Central memory CD8-positive, alpha-beta T cell (primary cell): ENCODE measurements around the gene NTF4.
"Not testable (repeated sequence)": the region's sequence is repeated elsewhere in the genome, so short reads cannot be mapped to it uniquely, and the experiment has no call there.

Source experiments
- ATAC-seq: fragments of 150-1000 bp; cut with Tn5 transposase; replicated peaks from 2 replicates; pipeline ENCODE4 v1.10.0; 2022; ENCODE audit warnings: mild to moderate bottlenecking, moderate FRiP score, moderate number of reproducible peaks; ENCODE audit not compliant: poor library complexity, severe bottlenecking; ENCODE audit errors: extremely low read depth
- DNase-seq, 2 donors: peaks; one replicate each; pipeline ENCODE4 v3.0.0; 2021; ENCODE audit warnings: low spot score in 2 of 2
- H3K27ac Mint-ChIP-seq: one replicate; pipeline ENCODE4 v1.8.0; 2022; ENCODE audit warnings: low read depth, mild to moderate bottlenecking, moderate library complexity, mixed read lengths
- H3K27me3 Mint-ChIP-seq: one replicate; pipeline ENCODE4 v1.8.0; 2022; ENCODE audit warnings: mixed read lengths
- H3K36me3 Mint-ChIP-seq: one replicate; pipeline ENCODE4 v1.8.0; 2022; ENCODE audit warnings: mild to moderate bottlenecking, moderate library complexity, mixed read lengths; ENCODE audit not compliant: insufficient read depth
- H3K4me1 Mint-ChIP-seq: one replicate; pipeline ENCODE4 v1.8.0; 2022; ENCODE audit warnings: mixed read lengths
- H3K4me3 Mint-ChIP-seq: one replicate; pipeline ENCODE4 v1.8.0; 2022; ENCODE audit warnings: mild to moderate bottlenecking, moderate library complexity, mixed read lengths
- H3K9me3 Mint-ChIP-seq: one replicate; pipeline ENCODE4 v1.8.0; 2022; ENCODE audit warnings: mixed read lengths

NTF4 gene

GRCh38 chr19:49081273-49081672 lies 16.7 kb upstream of the NTF4 start:
- no peak overlapping the region for H3K27ac Mint-ChIP-seq
- peaks cover 15% of the 10 kb centered on the region for H3K36me3 Mint-ChIP-seq

GRCh38 chr19:49080392-49080791 lies 15.8 kb upstream of the NTF4 start:
- Mint-ChIP-seq H3K4me1 (peaks cover 7% of the 10 kb centered on the region), H3K9me3 (no peaks in the 10 kb centered on the region), H3K27me3 (peaks cover 12% of the 10 kb centered on the region), H3K36me3 (peaks cover 8% of the 10 kb centered on the region), H3K27ac (no peak overlapping the region), H3K4me3 (no peak overlapping the region)
- DNase-seq = no peak
- ATAC-seq = no peak

More at GRCh38 chr19:49081273-49081672, 16.7 kb upstream of the NTF4 start:
- no peak for DNase-seq
- no peak for ATAC-seq
- no peaks in the 10 kb centered on the region for H3K9me3 Mint-ChIP-seq
- H3K4me3 Mint-ChIP-seq = no peak overlapping the region
- H3K27me3 Mint-ChIP-seq = peaks cover 3% of the 10 kb centered on the region
- H3K4me1 Mint-ChIP-seq = peaks cover 9% of the 10 kb centered on the region

GRCh38 chr19:49074869-49075268 lies 10.3 kb upstream of the NTF4 start:
- not testable (repeated sequence) for H3K36me3 Mint-ChIP-seq, DNase-seq

GRCh38 chr19:49073514-49074378 lies 9.1 kb upstream of the NTF4 start:
- H3K27ac Mint-ChIP-seq = no peak overlapping the region
- peaks cover 67% of the 10 kb centered on the region for H3K27me3 Mint-ChIP-seq
- peaks cover 4% of the 10 kb centered on the region for H3K36me3 Mint-ChIP-seq
- ATAC-seq (no peak), DNase-seq (no peak)
- peak overlapping the region; percentile 51 for H3K4me3 Mint-ChIP-seq
- peaks cover 17% of the 10 kb centered on the region for H3K4me1 Mint-ChIP-seq
- no peaks in the 10 kb centered on the region for H3K9me3 Mint-ChIP-seq

More at GRCh38 chr19:49074869-49075268, 10.3 kb upstream of the NTF4 start:
- H3K27me3 Mint-ChIP-seq = peaks cover 56% of the 10 kb centered on the region
- not testable (repeated sequence) for H3K4me3 Mint-ChIP-seq, H3K27ac Mint-ChIP-seq, H3K9me3 Mint-ChIP-seq, ATAC-seq
- peaks cover 17% of the 10 kb centered on the region for H3K4me1 Mint-ChIP-seq

- Mint-ChIP-seq H3K4me1 (peaks cover 17% of the 10 kb centered on the region), H3K9me3 (no peaks in the 10 kb centered on the region), H3K27ac (no peak overlapping the region), H3K36me3 (peaks cover 4% of the 10 kb centered on the region), H3K4me3 (no peak overlapping the region), H3K27me3 (peaks cover 79% of the 10 kb centered on the region)
- ATAC-seq (no peak), DNase-seq (no peak)
These were observed 7.4 kb upstream of the NTF4 start for GRCh38 chr19:49071860-49072547.

GRCh38 chr19:49070416-49070815 lies 5.8 kb upstream of the NTF4 start:
- H3K4me3 Mint-ChIP-seq = no peak overlapping the region
- ATAC-seq = no peak
- H3K27me3 Mint-ChIP-seq = peaks cover 83% of the 10 kb centered on the region
- H3K27ac Mint-ChIP-seq = no peak overlapping the region
- no peaks in the 10 kb centered on the region for H3K9me3 Mint-ChIP-seq
- H3K36me3 Mint-ChIP-seq = peaks cover 2% of the 10 kb centered on the region
- peaks cover 16% of the 10 kb centered on the region for H3K4me1 Mint-ChIP-seq
- no peak for DNase-seq

- H3K27ac Mint-ChIP-seq = no peak overlapping the region
- no peaks in the 10 kb centered on the region for H3K9me3 Mint-ChIP-seq
These were observed 4.4 kb upstream of the NTF4 start for GRCh38 chr19:49069026-49069425.

GRCh38 chr19:49067554-49067953 lies 2.9 kb upstream of the NTF4 start:
- peaks cover under 1% of the 10 kb centered on the region for H3K4me1 Mint-ChIP-seq
- H3K27ac Mint-ChIP-seq = no peak overlapping the region
- DNase-seq = no peak
- H3K27me3 Mint-ChIP-seq = peaks cover 60% of the 10 kb centered on the region
- ATAC-seq = no peak
- no peaks in the 10 kb centered on the region for H3K9me3 Mint-ChIP-seq
- no peak overlapping the region for H3K4me3 Mint-ChIP-seq
- no peaks in the 10 kb centered on the region for H3K36me3 Mint-ChIP-seq

More at GRCh38 chr19:49069026-49069425, 4.4 kb upstream of the NTF4 start:
- H3K27me3 Mint-ChIP-seq = peaks cover 75% of the 10 kb centered on the region
- no peak for DNase-seq
- H3K4me1 Mint-ChIP-seq = peaks cover 12% of the 10 kb centered on the region
- ATAC-seq = no peak
- H3K4me3 Mint-ChIP-seq = no peak overlapping the region
- H3K36me3 Mint-ChIP-seq = peaks cover 2% of the 10 kb centered on the region

- H3K27ac Mint-ChIP-seq = no peak overlapping the region
- no peaks in the 10 kb centered on the region for H3K9me3 Mint-ChIP-seq
- ATAC-seq = no peak
- H3K27me3 Mint-ChIP-seq = peaks cover 64% of the 10 kb centered on the region
- H3K4me3 Mint-ChIP-seq = no peak overlapping the region
- DNase-seq = no peak
- H3K4me1 Mint-ChIP-seq = no peaks in the 10 kb centered on the region
- no peaks in the 10 kb centered on the region for H3K36me3 Mint-ChIP-seq
These were observed 1.4 kb upstream of the NTF4 start for GRCh38 chr19:49065905-49066512.

- no peak for DNase-seq
- Mint-ChIP-seq H3K4me1 (no peaks in the 10 kb centered on the region), H3K27me3 (peaks cover 59% of the 10 kb centered on the region), H3K27ac (no peak overlapping the region), H3K9me3 (no peaks in the 10 kb centered on the region), H3K36me3 (no peaks in the 10 kb centered on the region), H3K4me3 (no peak overlapping the region)
- no peak for ATAC-seq
These were observed 489 bp downstream of the NTF4 start for GRCh38 chr19:49064029-49064629.

GRCh38 chr19:49061445-49061844 lies 3.2 kb downstream of the NTF4 start:
- ATAC-seq (no peak), DNase-seq (no peak)
- H3K9me3 Mint-ChIP-seq = no peaks in the 10 kb centered on the region
- no peaks in the 10 kb centered on the region for H3K36me3 Mint-ChIP-seq
- H3K27me3 Mint-ChIP-seq = peaks cover 65% of the 10 kb centered on the region
- no peak overlapping the region for H3K4me3 Mint-ChIP-seq
- peaks cover 17% of the 10 kb centered on the region for H3K4me1 Mint-ChIP-seq
- H3K27ac Mint-ChIP-seq = no peak overlapping the region

- DNase-seq (no peak), ATAC-seq (no peak)
- Mint-ChIP-seq H3K36me3 (no peaks in the 10 kb centered on the region), H3K4me1 (peaks cover 21% of the 10 kb centered on the region), H3K4me3 (no peak overlapping the region), H3K27me3 (peaks cover 63% of the 10 kb centered on the region), H3K9me3 (no peaks in the 10 kb centered on the region), H3K27ac (no peak overlapping the region)
These were observed 3.6 kb downstream of the NTF4 start for GRCh38 chr19:49061000-49061399.
